K562 (cell line): ENCODE measurements around the gene ACLY. TPM values are rescaled to one million over a fixed set of nuclear protein-coding genes. Genes with fewer than 3 reads are reported as not detected.

Experiments used
- CBX3 ChIP-seq, 2 experiments: IDR thresholded peaks; 1 replicate in 1 of 2; 2 replicates in 1 of 2; pipeline ENCODE4 v1.6.1; 2012; ENCODE audit warnings: inconsistent platforms in 2 of 2, low read length in 2 of 2, borderline replicate concordance in 1 of 2, control low read depth in 1 of 2
- KDM1A ChIP-seq, 2 experiments: fragments of 450-650 bp; IDR thresholded peaks; 2 replicates each; pipeline ENCODE4 v1.6.1; 2016; ENCODE audit warnings: mild to moderate bottlenecking in 2 of 2
- SMAD1 ChIP-seq: fragments of 150-350 bp; IDR thresholded peaks from 2 replicates; pipeline ENCODE4 v1.6.1; 2014; ENCODE audit warnings: low read length, low read depth; ENCODE audit not compliant: partially characterized antibody
- SMAD2 ChIP-seq: fragments of 150-350 bp; IDR thresholded peaks from 2 replicates; pipeline ENCODE4 v1.6.1; 2014; ENCODE audit warnings: low read depth, mild to moderate bottlenecking, low read length
- TEAD2 ChIP-seq: fragments of 450-650 bp; IDR thresholded peaks from 2 replicates; pipeline ENCODE4 v1.6.1; 2016; ENCODE audit warnings: missing genetic modification characterization, control low read depth, missing compliant biosample characterization
- ZBTB1 ChIP-seq: sonication (generic); formaldehyde crosslinking; IDR thresholded peaks from 2 replicates; pipeline ENCODE4 v1.8.1; 2023; ENCODE audit warnings: missing genetic modification reagents, low read depth, mild to moderate bottlenecking, borderline replicate concordance
- ZNF655 ChIP-seq: fragments of 250-450 bp; sonication (Bioruptor Pico); IDR thresholded peaks from 2 replicates; pipeline ENCODE4 v1.5.0; 2021
- ZNF780A ChIP-seq: fragments of 250-450 bp; sonication (Bioruptor Pico); IDR thresholded peaks from 2 replicates; pipeline ENCODE4 v1.5.0; 2021; ENCODE audit warnings: mild to moderate bottlenecking
- polyA plus RNA-seq, 8 experiments: library from polyadenylated mRNA; depleted of rRNA in 4 of 8; stranded (reverse) in 5 of 8; unstranded in 3 of 8; fragments of >200 nt; fragmentation: Nextera tagmentation in 2 of 8; fragmentation: Illumina TruSeq in 1 of 8; extraction: Ambion mirVana in 2 of 8; extraction: Trizol in 1 of 8; gene quantifications; 2 replicates each; pipeline versions ENCODE4 v1.2.1 to v1.2.3, GENCODE V29; 2011 to 2014; ENCODE audit warnings: inconsistent platforms in 1 of 8, missing spikeins in 1 of 8
- total RNA-seq, 7 experiments: library from RNA; depleted of rRNA in 6 of 7; stranded (reverse); fragments of >200 nt in 6 of 7; fragmentation: Illumina TruSeq in 2 of 7; extraction: Trizol in 2 of 7; gene quantifications; 2 replicates each; pipeline versions ENCODE4 v1.2.1 to v1.2.3, GENCODE V29; 2011 to 2021; ENCODE audit warnings: low replicate concordance in 1 of 7
- TF ChIP-seq, protein P1 (sequence below): fragments of 450-650 bp; IDR thresholded peaks from 2 replicates; pipeline ENCODE4 v1.6.1; 2016; ENCODE audit warnings: mild to moderate bottlenecking, moderate library complexity
- TF ChIP-seq, protein P2 (sequence below): fragments of 450-650 bp; conservative IDR thresholded peaks from 2 replicates; pipeline ENCODE4 v1.6.1; 2016; ENCODE audit warnings: missing genetic modification characterization, low read depth, mild to moderate bottlenecking, control low read depth, missing compliant biosample characterization

ACLY gene
- total and polyA plus RNA-seq, 9 of the 15 experiments (the other 6 are each of a cell fraction or from before 2014, with no cell fraction given), result 42.9 to 280 (median 125) TPM

DNA sequence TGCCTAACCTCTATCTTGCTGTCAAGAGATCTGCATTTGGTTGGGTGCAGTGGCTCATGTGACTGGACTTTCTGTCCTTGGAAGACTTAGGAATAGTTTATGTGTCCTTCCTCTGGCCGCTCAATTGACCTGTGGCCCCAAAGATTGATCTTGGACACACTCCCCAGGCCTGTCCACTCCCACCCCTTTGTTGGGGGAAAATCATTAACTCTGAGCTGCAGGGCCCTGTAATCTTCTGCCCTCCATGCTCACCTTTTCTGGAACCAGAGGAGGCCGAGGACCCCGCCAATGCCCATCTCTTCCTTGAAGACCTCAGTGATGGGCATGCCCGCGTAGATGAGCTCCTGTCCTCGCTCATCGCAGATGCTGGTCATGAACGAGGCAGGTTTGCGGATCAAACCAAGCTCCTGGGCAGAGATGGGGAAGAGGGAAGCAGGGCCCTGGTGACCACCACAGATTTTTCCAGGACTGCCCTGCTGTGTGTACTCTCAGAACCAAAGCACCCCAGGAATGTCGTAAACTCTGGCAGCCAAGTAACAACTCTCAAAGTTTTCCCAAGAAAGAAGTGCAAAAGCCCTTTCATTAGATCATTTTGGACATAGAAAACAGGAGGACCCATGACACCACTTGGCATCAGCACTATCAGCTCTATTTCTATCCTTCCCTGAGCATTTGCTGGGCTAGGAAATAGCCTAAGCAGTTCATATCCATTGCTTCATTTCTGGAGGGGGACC, 45.0 kb downstream of the ACLY start (continued):
- TF ChIP-seq, protein P1, sequence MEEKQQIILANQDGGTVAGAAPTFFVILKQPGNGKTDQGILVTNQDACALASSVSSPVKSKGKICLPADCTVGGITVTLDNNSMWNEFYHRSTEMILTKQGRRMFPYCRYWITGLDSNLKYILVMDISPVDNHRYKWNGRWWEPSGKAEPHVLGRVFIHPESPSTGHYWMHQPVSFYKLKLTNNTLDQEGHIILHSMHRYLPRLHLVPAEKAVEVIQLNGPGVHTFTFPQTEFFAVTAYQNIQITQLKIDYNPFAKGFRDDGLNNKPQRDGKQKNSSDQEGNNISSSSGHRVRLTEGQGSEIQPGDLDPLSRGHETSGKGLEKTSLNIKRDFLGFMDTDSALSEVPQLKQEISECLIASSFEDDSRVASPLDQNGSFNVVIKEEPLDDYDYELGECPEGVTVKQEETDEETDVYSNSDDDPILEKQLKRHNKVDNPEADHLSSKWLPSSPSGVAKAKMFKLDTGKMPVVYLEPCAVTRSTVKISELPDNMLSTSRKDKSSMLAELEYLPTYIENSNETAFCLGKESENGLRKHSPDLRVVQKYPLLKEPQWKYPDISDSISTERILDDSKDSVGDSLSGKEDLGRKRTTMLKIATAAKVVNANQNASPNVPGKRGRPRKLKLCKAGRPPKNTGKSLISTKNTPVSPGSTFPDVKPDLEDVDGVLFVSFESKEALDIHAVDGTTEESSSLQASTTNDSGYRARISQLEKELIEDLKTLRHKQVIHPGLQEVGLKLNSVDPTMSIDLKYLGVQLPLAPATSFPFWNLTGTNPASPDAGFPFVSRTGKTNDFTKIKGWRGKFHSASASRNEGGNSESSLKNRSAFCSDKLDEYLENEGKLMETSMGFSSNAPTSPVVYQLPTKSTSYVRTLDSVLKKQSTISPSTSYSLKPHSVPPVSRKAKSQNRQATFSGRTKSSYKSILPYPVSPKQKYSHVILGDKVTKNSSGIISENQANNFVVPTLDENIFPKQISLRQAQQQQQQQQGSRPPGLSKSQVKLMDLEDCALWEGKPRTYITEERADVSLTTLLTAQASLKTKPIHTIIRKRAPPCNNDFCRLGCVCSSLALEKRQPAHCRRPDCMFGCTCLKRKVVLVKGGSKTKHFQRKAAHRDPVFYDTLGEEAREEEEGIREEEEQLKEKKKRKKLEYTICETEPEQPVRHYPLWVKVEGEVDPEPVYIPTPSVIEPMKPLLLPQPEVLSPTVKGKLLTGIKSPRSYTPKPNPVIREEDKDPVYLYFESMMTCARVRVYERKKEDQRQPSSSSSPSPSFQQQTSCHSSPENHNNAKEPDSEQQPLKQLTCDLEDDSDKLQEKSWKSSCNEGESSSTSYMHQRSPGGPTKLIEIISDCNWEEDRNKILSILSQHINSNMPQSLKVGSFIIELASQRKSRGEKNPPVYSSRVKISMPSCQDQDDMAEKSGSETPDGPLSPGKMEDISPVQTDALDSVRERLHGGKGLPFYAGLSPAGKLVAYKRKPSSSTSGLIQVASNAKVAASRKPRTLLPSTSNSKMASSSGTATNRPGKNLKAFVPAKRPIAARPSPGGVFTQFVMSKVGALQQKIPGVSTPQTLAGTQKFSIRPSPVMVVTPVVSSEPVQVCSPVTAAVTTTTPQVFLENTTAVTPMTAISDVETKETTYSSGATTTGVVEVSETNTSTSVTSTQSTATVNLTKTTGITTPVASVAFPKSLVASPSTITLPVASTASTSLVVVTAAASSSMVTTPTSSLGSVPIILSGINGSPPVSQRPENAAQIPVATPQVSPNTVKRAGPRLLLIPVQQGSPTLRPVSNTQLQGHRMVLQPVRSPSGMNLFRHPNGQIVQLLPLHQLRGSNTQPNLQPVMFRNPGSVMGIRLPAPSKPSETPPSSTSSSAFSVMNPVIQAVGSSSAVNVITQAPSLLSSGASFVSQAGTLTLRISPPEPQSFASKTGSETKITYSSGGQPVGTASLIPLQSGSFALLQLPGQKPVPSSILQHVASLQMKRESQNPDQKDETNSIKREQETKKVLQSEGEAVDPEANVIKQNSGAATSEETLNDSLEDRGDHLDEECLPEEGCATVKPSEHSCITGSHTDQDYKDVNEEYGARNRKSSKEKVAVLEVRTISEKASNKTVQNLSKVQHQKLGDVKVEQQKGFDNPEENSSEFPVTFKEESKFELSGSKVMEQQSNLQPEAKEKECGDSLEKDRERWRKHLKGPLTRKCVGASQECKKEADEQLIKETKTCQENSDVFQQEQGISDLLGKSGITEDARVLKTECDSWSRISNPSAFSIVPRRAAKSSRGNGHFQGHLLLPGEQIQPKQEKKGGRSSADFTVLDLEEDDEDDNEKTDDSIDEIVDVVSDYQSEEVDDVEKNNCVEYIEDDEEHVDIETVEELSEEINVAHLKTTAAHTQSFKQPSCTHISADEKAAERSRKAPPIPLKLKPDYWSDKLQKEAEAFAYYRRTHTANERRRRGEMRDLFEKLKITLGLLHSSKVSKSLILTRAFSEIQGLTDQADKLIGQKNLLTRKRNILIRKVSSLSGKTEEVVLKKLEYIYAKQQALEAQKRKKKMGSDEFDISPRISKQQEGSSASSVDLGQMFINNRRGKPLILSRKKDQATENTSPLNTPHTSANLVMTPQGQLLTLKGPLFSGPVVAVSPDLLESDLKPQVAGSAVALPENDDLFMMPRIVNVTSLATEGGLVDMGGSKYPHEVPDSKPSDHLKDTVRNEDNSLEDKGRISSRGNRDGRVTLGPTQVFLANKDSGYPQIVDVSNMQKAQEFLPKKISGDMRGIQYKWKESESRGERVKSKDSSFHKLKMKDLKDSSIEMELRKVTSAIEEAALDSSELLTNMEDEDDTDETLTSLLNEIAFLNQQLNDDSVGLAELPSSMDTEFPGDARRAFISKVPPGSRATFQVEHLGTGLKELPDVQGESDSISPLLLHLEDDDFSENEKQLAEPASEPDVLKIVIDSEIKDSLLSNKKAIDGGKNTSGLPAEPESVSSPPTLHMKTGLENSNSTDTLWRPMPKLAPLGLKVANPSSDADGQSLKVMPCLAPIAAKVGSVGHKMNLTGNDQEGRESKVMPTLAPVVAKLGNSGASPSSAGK, result no peak
- TF ChIP-seq, protein P2, sequence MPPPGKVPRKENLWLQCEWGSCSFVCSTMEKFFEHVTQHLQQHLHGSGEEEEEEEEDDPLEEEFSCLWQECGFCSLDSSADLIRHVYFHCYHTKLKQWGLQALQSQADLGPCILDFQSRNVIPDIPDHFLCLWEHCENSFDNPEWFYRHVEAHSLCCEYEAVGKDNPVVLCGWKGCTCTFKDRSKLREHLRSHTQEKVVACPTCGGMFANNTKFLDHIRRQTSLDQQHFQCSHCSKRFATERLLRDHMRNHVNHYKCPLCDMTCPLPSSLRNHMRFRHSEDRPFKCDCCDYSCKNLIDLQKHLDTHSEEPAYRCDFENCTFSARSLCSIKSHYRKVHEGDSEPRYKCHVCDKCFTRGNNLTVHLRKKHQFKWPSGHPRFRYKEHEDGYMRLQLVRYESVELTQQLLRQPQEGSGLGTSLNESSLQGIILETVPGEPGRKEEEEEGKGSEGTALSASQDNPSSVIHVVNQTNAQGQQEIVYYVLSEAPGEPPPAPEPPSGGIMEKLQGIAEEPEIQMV (tag), result no peak
- no peak for TF ChIP-seq ZNF780A (CRISPR knock-in tag)
- no peak for TF ChIP-seq ZBTB1
- no peak for TF ChIP-seq SMAD1
- TF ChIP-seq SMAD2, result no peak
- TF ChIP-seq KDM1A (IDR thresholded peaks at IDR 0.05), result no peak
- no peak for TF ChIP-seq ZNF655 (CRISPR knock-in tag)
- no peak for TF ChIP-seq TEAD2 (tag)
- no peak for TF ChIP-seq CBX3 (IDR thresholded peaks at IDR 0.05; ENCODE audit: borderline replicate concordance in 1 of 2, low read length in 2 of 2)
